GM18907 (cell line): ENCODE results near the gene CYLD.

Experiments used
- ATAC-seq: cut with Tn5 transposase; IDR thresholded peaks from one replicate; pipeline ENCODE4 v1.9.1; 2021; ENCODE audit warnings: mild to moderate bottlenecking, moderate library complexity; ENCODE audit not compliant: unreplicated experiment

Gene CYLD

DNA sequence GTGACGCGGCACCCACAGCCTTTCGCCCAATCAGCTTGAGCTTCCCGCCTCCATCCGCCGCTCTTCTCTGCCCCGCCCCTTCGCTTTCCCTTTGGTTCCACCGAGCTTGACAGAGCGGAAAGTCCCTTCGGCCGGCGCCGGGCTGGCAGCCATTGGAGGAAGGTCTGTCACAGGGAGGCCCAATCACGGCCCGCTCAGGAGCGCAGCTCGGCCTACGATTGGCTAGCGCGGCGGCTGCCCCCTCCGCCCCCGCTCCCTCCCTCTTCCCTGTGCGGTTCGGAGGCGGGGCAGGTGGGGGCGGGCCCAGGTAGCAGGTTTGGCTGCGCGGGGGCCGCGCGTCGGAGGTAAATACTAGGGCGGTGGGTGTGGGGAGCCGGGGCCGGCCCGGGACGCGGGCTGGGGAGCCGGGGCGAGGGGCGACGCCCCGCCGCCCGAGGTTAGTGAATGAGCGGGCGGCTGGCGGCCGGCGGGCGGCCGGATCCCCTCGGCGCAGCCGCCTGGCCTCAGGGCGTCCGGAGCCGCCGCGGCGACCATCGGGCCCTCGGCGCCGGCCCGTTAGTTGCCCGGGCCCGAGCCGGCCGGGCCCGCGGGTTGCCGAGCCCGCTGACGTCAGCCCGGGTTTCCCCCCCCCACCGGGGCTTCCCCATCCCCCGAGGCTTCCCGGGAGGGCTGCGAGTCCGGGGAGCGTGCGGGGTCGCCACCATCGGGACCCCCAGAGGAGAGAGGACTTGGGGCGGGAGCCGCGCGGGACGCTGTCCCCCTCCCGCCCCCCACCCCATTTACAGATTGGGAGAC, at the start of gene CYLD:
CYLD (plus strand) TSS at position 306 of the 795 bp plus-strand sequence. CDS start 7,613 bp downstream, outside the sequence.
- peak; percentile 95 for ATAC-seq

DNA sequence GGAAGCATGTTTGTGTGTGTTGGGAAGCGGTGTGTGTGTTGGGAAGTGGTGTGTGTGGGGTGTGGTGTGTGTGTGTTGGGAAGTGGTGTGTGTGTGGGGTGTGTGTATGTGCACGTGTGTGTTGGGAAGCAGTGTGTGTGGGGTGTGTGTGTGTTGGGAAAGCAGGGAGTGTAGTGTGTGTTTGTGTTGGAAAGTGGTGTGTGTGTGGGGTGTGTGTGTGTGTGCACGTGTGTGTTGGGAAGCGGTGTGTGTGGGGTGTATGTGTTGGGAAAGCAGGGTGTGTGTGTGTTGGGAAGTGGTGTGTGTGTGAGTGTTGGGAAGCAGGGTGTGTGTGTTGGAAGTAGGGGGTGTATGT, 49.3 kb upstream of the CYLD start:
- ATAC-seq: no peak

DNA sequence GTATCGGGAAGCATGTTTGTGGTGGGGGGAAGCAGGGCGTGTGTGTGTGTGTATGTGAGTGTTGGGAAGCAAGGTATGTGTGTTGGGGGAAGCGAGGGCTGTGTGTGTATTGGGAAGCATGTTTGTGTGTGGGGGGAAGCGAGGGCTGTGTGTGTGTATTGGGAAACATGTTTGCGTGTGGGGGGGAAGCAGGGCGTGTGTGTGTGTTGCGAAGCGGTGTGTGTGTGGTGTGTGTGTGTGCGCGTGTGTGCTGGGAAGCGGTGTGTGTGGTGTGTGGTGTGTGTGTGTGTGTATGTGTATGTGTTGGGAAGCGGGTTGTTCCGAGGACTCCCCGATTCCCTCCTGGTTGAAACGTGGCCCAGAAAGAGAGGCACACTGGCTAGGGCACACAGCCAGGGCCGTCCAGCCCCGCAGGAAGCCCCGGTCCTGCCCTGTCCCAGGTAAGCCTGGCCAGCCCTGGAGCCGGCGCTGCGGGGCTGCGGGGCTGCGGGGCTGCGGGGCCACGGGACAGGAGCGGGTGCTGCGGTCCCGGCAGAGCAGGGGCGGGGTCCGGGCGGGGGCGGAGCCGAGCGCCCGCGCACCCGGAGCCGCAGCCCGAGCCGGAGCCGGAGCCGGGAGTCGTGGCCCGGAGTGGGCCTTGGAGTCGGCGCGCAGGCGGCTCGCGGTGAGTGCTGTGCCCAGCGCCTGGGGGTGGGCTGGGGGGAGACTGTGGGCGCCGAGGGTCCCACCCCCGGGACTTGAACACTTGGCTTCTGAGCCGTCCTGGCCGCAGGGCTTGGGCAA, 48.7 kb upstream of the CYLD start, which contains the start of gene NOD2:
NOD2 (plus strand) TSS at position 608 of the 783 bp plus-strand sequence. CDS start 5,890 bp downstream, outside the sequence.
- no peak for ATAC-seq

DNA sequence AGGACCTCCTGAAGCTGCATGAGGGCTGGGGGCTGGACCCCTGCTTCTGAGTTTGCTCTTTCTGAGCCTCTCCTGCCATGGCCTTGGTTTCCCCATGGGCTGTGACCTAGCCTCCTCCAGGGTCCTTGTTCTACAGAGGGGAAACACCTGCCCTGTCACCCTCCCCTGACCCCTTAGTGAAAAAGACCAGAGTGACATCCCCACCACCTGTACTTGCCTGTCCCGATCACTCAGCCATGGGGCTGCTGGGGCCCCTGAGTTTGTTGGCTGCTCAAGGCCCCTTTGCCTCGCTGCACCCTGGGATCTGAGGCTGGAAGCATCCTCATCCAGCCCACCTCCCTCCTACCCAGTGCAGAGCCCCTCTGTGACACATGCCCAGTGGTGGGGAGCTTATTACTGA, 47.7 kb upstream of the CYLD start:
- peak; percentile 32 for ATAC-seq

DNA sequence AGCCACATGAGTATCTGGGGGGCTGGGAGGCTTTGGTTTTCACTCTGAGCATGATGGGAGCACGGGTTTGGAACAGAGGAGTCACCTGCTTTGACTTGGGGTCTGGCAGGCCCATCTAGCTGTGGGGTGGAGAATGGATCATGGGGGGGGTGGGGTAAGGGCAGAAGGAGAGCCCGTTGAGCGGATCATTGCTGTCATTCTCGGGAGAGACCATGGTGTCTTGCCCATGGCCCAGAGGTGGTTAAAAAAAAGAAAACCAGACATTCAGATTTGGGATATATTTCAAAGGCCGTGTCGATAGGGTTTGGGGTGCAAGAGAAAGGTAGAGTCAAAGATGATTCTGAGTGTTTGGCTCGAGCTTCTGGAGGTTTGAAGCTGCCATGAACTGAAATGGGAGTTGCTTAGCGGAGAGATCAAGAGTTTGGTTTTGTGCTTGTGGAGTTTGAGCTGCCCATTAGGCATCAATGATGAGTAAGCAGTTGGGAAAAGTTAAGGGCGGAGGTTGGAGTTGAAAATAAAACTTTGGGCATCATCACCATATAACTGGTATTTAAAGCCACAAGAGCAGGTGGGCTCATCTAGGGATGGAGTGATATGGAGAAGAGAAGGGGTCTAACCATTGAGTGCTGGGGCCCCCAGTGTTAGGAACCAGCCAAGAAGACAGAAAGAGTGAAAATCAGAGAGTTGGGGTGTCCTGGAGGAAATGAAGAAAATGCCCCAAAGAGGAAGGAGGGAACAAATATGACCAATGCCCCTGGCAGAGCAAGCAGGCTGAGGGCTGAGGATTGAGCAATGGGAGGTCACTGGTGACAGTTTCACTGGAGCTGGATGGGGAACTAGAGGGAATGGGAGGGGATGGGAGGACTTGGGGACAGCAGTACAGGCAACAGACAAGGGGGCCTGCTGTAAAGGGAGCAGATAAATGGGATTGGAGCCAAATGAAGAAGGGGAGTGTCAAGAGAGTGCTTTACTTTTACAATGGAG, 46.6 kb upstream of the CYLD start:
- no peak for ATAC-seq

DNA sequence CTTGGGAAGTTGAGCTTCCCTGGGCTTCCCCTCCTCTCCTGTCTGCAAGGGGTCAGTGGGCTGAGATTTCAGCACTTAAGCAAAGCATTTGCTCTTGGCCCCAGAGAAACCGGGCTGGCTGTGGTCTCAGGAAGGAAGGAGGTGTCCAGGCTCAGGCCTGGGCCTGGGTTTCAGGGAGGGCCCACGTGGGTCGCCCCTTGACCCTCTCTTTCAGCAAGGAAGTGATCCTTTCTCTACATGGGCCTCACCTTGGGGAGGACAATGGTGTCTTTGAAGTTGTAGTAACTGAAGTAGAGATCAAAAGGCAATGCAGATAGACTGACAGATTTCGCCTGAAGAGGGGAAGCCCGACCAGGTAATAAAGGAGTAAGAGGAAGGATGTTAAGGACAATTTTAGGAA, 45.8 kb upstream of the CYLD start:
- ATAC-seq: peak; percentile 29

DNA sequence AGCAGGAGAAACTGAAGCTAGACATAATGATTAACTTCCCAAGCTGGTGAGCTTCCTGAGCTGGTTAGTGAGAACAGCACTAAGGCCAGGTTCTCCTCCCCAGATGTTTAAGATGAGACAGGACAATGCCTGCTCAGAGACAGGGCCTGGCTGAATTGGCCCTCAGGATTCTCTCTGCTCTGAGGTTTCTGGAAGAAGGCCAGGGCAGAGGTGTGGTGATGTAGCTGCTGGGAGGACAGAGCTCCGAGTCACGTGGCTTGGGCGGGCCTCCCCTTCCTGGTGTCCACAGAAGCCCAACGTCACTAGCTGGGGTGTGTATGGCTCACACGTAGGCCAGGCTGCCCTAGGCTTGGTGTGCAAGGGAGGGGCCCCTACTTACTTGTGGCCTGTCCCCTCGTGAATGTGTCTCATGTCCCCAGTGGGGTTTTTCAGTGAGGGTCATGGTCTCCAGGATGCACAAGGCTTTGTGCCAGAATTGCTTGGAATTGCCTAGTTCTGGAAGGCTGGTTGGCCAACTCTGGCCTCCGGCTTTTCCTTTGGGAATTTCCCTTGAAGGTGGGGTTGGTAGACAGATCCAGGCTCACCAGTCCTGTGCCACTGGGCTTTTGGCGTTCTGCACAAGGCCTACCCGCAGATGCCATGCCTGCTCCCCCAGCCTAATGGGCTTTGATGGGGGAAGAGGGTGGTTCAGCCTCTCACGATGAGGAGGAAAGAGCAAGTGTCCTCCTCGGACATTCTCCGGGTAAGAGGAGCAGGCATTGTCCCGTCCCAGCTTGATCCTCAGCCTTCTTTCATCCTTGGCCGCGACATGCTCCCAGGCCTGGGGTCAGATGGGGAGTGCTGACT, 45.1 kb upstream of the CYLD start:
- ATAC-seq: peak; percentile 66

DNA sequence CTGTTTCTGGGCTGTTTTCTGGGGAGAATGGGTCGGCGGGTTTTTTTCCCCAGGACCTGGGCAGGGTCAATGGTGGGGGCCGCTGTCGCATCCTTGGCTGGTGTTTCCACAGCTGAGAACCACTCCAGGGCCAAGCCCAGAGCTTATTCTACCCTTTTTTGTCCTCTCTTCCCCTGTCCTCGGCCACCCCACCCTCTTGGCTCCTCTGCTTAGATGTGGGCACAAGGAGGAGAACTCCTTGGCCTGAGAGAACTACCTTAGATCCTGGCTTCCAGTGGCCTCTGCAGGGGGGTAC, 44.5 kb upstream of the CYLD start:
- no peak for ATAC-seq

DNA sequence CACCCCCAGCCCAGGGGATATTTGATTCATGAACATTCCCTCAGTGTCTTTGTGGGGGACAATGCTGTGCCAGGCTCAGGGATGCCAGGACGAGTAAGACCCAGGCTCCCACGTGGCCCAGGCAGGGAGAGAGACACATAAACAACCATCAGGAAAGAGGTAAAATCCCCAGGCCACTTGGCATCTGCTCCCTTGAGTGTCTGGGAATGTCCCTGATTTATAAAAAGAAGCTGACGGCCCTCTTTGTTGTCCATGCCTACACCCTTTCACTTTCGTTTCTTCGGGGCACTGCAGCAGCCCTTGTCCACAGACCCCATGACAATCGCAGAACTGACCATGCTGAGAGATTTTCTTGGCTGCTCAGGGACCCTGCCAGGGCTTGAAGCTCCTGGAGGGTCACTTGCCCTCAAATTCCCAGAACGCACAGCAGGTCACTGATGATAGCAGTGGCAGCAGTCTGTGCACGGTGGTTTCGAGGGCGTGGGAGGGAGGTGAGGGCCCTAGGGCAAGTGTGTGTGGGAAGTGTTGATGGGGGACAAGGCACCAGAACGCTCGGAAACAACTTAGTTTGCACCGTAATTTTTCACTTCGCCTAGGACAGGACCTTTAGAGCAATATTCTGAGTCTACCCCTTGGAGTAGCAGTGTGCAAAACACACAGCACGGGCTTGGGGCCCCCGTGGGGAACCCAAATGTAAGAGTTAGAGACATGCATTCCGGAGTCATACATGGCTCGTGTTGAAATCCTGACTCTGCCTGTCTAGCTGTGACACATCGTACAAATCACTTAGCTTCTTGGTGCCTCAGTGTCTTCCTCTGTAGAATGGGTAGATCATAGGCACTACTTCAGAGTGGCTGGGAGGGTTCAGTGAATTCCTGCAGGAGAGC, 43.8 kb upstream of the CYLD start:
- ATAC-seq: peak; percentile 54

DNA sequence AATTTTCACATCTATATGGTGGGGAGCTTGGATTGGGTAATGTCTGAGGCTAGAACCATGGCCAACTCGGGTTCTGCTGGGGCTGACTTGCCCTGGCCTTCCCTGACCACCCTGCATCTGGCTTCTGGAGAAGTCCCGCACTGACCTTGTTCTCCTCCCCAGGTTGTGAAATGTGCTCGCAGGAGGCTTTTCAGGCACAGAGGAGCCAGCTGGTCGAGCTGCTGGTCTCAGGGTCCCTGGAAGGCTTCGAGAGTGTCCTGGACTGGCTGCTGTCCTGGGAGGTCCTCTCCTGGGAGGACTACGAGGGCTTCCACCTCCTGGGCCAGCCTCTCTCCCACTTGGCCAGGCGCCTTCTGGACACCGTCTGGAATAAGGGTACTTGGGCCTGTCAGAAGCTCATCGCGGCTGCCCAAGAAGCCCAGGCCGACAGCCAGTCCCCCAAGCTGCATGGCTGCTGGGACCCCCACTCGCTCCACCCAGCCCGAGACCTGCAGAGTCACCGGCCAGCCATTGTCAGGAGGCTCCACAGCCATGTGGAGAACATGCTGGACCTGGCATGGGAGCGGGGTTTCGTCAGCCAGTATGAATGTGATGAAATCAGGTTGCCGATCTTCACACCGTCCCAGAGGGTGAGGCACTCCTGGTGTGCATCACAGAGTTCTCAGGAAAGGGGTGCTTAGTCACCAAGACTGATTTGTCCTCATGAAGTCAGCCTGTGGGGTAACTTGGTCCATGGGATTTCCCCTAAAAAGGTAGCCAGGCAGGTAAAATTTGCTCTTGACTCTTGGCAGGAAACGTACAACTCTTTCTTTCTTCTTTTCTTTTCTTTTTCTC, 42.3 kb upstream of the CYLD start:
- no peak for ATAC-seq

DNA sequence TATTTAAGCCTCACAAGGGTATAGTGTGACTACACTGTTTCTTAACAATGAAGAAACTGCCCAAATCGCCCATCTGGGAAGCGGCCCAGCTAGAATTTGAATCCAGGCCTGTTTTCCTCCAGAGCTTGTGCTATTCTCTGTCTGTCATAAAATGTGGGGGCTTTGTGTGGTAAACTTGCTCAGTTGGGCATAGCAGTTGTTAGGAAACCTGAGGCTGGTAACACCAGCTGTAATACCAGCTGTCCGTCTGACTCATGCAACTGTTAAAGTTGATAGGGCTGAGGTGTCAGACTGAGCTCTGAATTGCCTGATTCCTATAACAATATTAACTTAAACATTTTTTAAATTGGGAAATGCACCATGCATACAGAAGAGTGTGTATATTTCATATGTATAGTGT, 39.2 kb upstream of the CYLD start:
- no peak for ATAC-seq

DNA sequence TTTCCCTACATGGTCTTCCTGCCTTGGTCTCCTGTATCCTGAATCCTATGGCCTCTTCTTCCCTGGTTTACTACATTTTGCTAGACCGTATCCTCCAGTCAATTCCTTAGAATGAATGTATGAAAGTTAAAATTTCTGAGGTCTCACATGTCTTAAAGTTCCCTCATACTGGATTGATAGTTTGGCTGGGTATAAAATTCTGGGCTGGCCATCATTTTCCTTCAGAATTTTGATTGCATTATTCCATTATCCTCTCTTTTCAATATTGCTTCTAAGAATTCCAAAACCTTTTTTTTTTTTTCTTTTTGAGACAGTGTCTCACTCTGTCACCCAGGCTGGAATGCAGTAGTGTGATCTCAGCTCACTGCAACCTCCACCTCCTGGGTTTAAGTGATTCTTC, 37.6 kb upstream of the CYLD start:
- ATAC-seq: no peak

DNA sequence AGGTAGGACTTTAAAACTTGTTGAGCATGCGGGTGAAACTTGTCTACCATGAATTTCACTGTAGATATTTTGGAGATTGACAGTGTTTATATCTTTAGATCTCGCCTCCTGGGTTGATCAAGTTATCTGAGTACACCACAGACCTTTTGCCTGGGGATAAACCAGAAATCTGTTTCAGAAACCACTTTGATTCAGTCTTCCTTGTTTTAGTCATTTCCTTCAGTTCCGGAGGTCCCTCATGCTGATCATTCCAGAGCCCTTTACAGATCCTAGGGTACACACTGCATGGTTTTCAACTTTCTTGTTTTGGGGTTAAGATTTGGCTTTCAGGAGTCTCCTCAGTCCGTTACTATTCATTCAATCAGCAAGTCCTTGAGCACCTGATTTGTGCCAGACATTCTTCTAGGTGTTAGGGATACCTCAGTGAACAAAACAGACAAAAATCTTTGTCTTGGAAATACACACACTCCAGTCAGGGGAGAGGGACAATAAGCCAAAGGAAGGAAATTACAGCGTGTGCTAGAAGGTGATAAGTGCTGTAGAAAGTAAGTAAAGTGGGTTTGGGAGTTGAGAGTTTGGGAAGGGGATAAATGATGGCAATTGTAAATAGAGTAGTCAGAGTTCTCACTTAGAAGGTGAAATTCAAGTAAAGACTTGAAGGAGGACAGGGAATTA, 36.3 kb upstream of the CYLD start:
- ATAC-seq: no peak

DNA sequence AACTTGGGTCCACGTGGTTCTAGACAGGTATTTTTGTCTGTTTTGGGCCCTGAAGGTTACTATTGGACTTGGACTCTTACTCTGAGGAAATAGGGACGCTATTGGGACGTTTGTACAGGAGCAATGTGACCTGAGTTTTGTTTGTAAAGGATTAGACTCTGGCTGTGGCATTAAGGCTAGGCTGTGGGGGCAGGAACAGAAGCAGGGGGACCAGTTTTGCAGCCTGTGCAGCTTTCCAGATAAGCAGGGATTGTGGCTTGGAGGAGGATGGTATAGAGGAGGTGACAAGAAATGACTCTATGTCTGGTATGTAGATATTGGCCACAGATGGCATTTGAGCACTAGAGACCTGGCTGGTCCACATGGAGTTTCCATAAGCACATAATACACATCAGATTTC, 35.6 kb upstream of the CYLD start:
- no peak for ATAC-seq

DNA sequence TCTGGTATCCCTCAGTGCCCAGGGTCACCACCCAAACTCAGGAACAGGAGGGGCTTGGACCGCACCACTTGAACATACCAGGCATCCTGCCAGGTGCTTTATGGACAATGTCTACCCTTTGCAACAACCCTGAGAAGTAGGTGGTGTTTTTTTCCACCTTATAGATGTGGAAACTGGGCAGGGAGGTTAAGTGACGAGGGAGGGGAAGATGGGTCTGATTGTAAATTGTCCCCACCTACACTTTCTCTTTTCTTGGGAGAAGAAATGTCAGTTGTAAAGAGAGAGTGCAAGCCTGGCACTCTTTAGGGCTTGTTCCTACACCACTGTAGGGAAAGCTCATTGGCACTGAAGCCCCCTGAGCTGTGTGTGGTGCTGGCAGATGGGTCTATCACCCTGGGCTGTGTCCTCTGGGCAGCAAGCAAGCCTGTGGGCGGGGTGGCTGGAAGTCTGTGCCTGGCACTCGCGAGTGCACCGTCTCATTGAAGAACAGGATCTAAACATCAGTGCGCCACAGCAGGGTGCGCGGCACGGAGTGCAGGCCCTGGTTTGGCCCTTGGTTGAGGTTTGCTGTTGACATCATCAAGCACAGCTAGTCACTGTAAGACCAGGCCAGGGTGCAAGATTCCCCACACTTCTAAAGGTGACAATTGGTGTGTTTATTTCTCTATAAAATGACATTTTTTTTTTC, 33.4 kb upstream of the CYLD start:
- no peak for ATAC-seq

DNA sequence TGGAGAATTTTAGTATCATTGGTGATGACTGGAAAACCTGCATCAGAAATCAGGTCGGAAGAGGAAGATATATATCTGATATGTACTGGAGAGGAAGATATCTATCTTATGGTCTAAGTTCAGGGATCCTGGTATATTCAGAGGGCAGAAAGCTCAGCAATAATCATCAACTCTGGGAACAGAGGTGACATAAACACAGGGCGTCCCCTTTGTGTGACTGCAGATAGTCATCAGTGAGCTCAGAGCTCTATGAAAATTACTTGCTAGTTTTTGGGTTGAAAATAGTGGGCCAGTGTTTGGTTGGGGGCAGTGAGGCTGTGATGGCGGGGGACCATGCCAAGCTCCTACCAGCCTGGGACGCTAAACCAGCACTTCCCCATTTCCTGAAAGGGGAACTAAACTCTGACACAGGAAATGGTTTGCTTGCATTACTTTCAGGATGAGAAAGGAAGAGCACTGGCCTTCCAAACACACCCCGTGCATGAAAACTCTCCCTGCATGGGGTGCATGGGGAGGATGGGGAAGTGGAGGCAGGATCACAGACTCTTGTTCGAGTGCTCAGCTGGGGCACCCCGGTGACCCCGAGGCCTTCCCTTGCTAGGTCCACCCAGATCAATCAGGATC, 32.7 kb upstream of the CYLD start:
- ATAC-seq: peak; percentile 52

DNA sequence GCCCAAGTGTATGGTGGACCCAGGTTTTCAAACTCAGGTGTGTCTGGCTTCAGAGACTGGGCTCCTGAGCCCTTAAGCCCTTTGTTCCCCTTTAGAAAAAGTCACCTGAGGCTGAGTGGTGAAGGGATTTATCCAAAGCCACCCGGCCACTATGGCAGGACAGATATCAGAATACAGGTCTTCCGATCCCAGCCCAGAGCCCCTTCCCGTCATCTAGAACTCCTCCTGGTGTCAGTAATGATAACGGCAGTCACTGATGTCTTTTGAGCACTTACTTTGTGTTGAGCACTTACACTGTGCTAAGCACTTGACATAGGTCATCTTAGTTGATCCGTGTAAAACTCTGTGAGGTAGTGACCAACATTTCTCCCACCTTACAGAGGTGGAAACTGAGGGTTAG, 31.9 kb upstream of the CYLD start:
- no peak for ATAC-seq
